IPS-NIHi11 (cell line): ENCODE measurements around the gene TBC1D14.

Experiments used
- DNase-seq: peaks from one replicate; pipeline ENCODE4 v3.0.0; 2012; ENCODE audit warnings: mixed read lengths, low spot score

The TBC1D14 gene, protein sequence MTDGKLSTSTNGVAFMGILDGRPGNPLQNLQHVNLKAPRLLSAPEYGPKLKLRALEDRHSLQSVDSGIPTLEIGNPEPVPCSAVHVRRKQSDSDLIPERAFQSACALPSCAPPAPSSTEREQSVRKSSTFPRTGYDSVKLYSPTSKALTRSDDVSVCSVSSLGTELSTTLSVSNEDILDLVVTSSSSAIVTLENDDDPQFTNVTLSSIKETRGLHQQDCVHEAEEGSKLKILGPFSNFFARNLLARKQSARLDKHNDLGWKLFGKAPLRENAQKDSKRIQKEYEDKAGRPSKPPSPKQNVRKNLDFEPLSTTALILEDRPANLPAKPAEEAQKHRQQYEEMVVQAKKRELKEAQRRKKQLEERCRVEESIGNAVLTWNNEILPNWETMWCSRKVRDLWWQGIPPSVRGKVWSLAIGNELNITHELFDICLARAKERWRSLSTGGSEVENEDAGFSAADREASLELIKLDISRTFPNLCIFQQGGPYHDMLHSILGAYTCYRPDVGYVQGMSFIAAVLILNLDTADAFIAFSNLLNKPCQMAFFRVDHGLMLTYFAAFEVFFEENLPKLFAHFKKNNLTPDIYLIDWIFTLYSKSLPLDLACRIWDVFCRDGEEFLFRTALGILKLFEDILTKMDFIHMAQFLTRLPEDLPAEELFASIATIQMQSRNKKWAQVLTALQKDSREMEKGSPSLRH

DNA sequence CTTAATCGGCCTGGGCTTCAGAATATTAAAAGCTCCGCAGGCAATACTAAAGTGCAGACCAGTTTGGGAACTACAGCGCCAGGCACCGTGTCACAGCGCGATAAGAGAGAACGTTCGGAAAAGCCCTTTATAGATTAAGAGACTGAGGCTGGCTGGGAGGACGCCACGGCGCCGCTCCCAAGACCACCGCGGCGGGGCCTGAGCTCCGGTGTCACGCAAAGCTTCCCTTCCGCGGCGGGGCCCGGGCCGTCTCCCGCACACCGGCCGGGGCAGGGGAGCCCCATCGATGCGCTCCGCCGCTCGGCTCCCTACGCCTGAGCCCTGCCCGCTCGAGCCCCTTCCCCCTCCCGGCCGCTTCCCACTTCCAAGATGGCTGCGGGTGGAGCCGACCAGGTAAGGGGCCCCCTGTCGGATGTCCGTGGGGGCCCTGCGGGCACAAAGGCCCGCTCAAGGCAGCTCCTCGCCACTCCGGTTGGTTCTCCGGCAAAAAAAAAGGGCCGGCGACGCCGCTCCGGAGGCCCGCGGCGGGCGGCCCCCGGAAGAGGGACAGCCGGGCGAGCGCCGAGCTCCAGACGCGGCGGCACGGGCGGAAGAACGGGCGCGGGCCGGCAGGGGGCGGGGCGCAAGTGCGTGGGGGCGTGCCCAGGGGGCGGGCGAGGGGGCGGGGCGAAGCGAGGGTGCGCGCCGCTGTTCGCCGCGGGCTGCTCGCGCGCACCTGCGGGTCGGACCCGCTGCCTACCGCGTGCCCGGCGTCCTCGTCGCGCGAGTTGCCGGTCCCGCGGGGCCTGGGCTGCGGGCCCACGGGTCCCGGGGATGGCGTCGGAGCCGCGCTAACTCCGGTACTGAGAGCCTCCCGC, at the start of gene TBC1D14:
Gene TBC1D14 (plus strand): TSS at position 714 of the 857 bp plus-strand sequence. CDS start 13,564 bp downstream, outside the sequence.
- peak; percentile 98 for DNase-seq

DNA sequence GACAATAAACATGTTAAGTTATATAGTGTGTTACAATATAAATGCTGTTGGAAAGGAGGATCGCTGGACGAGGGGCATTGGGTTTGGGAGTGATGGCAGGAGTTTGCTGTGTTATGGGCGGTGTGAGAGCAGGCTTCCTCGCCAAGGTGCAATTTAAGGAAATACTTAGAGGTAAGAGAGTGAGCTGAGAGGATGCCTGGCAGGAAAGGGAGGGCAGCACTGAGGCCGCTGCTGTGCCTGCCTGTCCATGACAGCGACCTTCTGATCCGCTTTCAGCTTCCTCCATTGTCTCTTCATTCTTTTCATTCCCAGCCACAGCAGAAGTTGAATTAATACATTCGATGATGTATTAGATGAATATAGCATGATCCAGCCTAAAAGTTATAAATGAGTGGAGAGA, 41.2 kb upstream of the TBC1D14 start:
- DNase-seq: no peak

DNA sequence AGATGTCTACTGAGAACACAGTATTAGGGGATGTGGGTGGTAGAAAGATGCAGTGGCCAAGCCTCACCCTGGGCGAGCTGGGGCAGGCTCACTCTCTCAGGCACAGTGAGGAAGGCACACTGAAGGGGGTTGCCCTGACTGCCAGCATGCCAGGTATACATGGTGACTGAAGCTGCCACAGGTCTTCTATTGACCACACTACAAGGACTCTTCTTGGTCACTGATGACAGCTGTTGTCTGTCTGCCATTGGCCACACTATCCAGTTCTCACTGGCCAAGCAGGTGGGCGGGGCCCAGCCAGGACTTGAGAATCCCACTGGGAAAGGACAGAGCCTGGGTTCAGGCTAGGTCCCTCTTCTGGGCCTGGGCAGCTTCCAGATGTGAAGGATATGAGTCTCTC, 39.7 kb upstream of the TBC1D14 start:
- no peak for DNase-seq

DNA sequence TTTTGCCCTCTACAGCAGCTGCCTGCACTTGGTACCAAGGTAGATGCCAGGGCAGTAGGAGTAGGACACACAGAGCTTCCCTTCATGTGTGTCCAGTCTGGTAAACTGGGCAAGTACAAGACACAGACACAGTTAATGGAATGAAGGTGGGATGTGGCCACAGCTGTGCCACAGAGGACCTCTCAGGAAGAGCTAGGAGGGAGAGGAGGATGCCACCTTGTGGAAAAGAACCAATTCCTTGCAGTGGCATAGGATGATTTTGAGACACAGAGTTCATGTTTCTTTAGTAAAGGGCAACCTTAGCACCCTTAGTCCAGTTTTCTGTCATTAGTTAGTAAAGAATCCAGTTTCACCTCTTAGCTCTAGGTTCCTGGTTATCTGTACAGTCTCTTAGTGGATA, 36.3 kb upstream of the TBC1D14 start:
- DNase-seq: no peak

DNA sequence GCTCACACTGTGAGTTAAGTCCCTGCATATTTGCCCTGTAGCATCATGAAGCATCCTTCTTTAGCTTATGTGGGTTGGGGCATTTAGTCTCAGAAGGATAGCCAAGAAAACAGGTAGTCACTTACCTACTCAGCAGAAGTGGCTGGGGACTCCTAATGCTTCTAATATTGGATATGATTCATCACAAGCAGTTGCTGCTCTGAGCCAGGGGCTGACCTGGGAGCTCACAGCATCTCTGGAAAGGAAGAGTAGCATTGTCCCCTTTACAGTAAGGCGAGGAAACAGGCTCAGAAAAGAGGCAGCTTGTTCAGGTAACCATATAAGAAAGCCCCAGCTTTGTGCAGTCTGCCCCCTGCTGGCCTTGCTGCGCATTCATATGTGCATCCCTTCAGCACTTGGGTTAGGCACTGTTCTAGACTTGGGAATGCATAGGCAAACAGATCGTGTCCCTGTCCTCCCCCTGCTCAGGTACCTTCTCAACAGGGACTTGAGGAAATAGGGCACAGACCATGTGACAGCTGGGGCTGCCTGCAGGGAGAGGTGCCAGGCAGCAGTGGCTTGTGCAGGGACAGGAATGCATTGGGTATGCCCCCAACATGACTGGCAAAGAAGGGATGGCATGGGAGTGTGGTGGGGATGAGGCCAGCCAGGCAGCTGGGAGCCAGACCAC, 35.7 kb upstream of the TBC1D14 start:
- DNase-seq: peak; percentile 74

DNA sequence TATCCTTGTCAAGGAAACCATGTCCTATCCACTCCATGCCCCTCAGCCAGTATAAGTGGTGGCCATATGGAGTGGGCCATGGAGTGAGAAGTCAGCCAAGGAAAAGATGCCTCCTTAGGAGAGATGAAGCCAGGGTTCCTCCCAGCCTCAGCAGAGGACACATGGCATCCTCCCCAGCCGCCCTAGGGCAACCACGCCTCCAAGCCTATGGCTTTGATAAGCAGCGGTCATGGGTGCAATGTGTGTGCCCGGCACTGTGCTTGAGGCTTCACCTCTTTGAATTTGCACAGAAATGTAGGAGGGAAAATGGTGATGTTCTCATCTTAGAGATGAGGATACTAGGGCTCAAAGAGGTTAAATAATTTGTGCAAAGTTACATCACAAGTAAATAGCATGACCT, 34.6 kb upstream of the TBC1D14 start:
- DNase-seq: no peak

DNA sequence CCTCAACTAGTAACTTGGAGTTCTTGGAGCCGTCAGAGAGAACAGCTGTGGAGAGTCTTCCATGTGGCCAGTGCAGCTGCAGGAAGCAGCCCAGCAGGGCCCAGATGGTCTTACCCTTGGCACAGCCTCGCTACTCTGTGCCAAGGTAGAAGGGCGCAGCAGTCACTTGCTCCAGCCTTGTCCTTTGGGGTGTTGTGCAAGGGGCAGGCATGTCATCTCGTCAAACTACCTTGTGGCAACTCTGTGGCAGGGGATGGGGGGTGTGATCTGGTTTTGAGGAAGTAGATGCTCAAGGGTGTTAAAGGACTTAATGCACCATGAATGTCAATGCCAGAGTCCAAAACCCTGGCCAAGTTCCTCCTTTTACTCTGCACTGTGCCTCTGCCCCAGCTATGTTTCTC, 34.2 kb upstream of the TBC1D14 start:
- no peak for DNase-seq

DNA sequence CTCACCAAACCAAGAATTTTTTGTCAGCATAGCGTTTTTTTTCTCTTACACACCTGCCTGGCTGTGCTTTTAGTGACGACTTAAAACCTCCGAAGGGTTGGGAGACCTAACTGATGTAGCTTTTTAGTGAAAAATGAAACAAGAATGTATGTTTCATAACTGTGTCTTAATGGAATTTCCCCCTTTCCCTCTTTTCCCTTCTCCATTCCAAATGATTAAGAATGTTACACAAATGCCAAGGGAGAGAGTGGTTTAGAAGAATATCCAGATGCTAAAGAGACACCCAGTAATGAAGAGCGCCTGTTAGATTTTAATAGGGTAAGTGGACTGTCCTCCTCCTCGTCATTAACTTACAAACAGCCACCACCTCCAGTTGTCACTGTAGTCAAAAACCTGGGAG, 33.2 kb upstream of the TBC1D14 start:
- no peak for DNase-seq

DNA sequence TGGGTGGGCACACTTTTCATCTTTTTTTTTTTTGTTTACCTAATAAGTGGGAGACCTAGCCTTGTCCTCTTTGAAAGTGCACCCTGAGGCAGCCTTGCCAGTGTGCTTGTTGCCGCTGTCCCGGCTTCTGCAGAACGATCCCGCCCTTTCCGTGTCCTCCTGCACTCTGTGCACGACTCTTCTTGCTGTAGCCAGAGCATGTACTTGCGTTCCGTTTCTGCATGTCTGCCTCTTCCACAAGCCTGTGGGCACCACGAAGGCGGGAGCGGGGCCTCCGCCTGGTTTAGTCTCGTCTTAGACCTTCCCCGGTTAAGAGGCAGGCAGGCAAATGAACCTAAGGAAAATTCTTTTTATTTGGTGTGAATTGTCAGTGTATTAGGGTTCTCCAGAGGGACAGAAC, 32.6 kb upstream of the TBC1D14 start:
- no peak for DNase-seq

DNA sequence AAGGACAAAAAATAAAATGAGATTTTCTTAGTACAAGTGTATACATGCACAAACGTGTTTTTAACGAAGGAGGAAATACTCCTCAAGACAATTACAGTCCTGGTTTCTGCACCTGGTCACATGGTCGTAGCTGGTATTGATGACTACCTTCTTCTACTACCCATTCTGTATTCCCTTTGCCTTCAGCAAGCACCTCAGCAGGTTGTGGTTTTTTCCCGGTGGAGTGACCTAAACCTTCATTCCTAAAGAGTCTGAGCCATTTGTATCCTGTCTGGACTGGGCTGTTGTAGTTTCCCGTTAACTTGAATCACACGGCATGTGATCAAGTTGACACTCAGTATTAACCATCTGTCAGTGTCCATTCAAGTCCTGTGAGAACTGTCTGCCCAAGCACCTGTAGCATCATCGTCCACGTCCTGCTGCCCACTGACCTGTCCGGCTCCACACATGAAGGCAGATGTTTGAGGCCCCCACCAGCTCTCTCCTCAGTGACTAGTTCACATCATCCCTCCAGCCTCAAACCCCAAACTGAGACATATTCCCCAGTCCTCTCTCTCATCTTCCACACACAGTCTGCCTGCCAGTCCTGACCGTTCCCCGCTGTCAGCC, 31.1 kb upstream of the TBC1D14 start:
- no peak for DNase-seq

DNA sequence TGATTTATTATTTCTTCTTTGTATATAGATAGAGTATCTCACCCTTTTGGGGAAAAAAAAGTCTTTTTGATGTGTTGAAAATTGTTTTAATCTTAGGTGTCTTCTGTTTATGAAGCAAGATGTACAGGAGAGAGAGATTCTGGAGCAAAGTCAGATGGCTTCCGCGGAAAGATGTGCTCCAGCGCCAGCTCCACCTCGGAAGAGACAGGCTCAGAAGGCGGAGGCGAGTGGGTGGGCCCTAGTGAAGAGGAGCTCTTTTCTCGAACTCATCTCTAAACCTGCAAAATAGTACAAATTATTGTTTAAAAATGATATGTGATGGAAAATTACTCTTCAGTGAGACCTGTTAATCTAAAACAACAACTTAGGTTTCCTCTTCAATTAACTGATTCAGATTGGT, 28.9 kb upstream of the TBC1D14 start:
- DNase-seq: no peak

DNA sequence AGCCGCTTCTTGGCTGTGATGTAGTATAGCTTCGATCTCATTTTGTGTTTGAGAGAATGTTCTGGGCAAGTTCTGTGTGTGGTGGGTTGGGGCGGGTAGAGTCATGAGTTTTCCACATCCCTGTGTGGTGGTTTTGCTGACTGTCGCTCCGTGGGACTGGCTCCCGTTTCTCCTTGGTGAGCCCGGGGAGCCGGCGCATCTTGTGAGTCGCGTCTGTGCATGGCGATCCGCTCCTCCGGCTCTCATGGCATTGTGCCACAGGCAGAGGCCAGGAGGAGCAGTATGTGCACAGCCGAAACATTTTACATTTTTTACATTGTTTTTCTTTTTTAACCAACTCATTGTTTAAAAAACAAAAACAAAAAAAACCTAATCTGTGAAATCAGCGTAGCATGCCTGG, 27.7 kb upstream of the TBC1D14 start:
- DNase-seq: no peak

DNA sequence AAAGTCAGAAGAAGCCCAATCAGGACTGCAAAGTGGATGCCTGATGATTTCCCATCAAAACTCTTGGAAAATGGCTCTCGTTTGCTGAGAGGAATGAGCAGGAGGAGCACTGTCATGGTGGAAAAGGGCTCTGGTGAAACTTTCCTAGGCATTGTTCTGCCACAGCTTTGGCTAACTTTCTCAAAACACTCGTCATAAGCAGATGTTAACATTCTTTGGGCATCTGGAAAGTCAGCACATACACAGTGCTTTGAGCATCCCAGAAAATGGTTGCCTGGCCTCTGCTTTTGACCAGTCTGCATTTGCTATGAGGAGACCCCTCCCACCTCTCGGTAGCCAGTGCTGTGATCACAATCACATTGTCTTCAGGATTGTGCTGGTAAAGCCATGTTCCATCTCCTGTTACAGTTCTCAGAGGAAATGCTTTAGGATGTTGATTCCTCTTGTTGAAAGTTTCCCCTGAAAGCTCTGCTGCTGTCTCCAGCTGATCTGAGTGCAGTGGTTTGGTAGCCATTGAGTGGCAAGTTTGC, 25.2 kb upstream of the TBC1D14 start:
- no peak for DNase-seq

DNA sequence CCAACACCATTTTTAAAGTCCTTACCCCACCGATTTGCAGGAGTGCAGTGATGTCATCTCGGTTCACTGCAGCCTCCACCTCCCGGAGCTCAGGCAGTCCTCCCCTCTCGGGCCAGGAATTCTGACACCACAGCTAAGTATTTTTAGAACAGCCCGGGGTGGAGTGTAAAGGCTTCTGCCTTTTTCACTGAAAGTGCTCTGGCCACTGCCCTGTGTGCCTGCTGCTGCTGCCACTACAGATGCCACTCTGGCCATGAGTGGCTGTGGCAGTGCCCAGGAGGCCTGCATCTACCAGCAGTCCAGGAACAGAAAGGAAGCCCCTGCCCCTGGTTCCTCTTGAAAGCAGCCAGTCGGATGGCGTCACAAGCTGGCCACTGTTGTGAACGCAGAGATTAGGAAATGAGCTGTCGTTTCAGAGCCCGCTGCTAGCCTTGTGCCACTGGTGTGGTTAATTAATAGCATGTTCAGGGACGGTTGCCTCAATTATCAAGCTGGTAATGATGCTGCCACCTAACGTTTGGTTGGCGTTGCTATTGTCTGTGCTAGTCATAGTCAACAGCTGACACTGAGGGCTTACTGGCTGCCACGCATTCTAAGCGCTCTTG, 23.6 kb upstream of the TBC1D14 start:
- DNase-seq: no peak

DNA sequence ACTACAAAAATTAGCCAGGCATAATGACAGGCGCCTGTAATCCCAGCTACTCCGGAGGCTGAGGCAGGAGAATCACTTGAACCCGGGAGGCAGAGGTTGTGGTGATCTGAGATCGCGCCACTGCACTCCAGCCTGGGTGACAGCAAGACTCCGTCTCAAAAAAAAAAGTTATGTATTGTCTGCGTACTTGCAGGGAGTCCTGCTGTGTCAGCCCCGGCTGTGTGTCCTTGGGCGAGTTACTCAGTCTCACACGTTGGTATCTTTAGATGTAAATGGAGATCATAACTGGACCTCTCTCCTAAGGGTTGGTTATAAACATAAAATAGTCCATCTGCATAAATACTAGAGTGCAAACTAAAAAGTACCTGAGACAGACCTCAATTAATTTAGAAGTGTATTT, 22.7 kb upstream of the TBC1D14 start:
- no peak for DNase-seq

DNA sequence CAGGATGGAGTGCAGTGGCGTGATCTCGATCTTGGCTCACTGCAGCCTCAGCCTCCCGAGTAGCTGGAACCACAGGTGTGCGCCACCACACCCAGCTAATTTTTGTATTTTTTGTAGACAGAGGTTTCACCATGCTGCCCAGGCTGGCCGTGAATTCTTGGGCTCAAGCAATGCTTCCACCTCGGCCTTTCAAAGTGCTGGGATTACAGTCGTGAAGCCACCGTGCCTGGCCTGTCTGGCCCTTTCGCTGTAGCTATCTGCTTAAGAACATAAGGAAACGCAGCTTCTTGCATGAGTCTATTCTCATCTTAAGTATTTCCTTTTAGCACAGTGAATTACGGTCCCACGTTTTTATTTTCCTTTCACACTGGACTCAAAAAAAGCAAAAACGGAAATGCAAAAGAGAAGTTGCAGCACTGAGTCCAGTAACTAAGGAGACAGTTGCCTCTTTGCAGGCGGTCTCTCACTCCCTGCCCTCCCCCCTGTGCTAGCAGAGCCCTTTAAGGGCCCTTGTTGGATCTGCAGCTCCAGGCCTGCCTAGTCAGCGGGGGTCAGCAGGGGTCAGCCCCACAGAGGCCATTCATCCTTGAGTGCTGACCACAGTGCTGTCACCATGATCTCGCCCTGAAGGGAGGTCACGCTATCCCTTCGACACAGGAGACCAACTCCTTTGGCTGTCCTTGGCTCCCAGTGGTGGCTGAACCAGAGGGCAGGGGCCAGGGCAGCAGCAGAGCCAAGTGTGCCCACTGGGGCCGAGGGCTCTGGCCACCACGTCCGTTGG, 21.8 kb upstream of the TBC1D14 start:
- no peak for DNase-seq

DNA sequence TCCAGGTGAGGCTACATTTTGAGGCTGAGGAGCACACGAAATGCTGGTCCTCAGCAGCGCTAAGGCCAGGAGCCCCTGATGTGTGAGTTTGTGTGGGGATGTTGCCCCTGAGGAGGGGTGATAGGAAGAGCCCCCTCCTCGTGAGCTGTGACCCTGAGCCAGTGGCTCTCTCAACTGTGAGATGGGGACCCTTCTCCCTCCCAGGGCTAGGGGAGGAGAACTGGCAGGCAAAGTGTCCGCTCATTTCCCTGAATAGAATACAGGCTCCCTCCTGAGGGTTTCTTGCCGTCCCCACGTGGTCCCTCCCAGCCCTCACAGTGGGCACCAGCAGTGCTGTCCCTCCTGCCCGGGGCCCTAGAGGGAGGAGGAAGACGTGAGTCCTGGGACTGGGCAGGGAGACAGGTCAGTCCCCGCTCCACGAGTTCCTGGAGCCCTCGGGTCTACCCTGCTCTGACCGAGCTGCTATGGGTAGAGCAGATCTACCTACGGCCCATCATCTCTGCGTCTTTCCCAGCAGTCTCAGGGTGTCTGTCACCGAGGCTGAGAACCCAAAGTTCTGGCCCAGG, 21.0 kb upstream of the TBC1D14 start:
- DNase-seq: no peak

DNA sequence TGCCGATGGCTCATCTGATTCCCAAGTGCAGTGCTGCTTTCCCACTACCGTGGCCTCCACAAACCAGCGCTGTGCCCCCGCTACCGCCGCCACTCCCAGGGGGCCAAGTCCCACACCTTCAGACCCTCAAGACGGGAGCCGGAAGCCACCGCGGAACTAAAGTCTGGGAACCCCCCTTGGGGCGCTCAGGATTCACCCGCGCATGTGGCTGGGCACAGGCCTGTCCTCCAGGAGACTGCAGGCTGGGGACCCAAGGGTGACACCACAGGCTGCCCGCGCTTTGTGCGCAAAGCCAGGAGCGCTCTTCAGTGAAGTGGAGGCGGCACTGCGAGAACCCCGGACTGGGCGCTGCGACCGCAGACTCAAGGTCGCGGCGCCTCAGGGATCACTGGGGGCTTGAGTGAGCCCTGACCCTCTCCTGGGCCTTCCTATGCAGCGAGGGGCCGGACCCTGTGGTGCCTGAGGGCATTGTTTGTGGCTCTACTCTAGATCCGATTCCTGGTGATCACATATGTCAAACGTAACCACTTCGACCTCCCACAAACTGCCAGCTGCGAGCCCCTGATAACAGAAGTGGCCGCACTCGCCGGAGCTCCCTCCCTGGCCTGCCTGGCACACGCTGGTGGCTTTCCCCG, 20.4 kb upstream of the TBC1D14 start:
- DNase-seq: no peak

DNA sequence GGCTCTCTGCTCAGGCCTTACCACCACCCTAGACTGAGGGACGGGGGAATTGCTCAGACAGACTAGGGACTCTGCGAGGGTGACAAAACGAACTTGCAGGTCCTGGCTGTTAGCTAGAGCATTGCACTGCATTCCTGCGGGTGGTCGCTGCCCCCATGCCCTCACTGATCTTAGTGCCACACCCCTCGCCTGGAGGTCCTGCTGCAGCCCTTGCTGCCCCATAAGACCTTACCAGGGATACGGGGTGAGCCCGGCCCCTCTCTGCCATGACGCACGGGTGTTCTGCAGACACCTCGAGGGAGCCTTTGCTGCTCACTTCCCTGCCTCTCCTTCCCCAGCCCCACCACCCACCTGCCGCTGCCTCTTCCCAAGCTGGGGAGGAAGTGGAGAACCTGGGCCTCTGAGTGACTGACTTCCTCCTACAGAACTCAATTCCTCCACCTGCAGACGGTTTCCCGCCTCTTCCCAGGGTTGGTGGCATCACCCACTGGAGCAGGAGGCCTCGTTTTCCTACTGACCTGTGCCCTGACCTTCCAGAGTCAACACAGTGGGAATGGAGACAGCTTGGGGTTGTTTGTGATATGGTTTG, 19.8 kb upstream of the TBC1D14 start:
- DNase-seq: no peak
